HG02678 (cell line): ENCODE measurements around the gene TEAD2.

Experiments used
- ATAC-seq: cut with Tn5 transposase; IDR thresholded peaks from one replicate; pipeline ENCODE4 v1.9.1; 2021; ENCODE audit warnings: mild to moderate bottlenecking, moderate library complexity; ENCODE audit not compliant: unreplicated experiment

TEAD2 gene

GRCh38 chr19:49362048-49362928 is at the start of gene TEAD2:
TEAD2 (minus strand) TSS chr19:49362416; CDS start chr19:49360075, 2,341 bp downstream.
- no peak for ATAC-seq

- no peak for ATAC-seq
Measured at GRCh38 chr19:49411681-49412326, 49.6 kb upstream of the TEAD2 start.

- no peak for ATAC-seq
Measured at GRCh38 chr19:49409441-49410029, 47.3 kb upstream of the TEAD2 start.

GRCh38 chr19:49408816-49409440 is 46.7 kb upstream of the TEAD2 start:
- no peak for ATAC-seq

GRCh38 chr19:49407482-49408015 is 45.3 kb upstream of the TEAD2 start:
- ATAC-seq, result no peak

- ATAC-seq, result no peak
Measured at GRCh38 chr19:49407079-49407478, 44.9 kb upstream of the TEAD2 start.

- no peak for ATAC-seq
Measured at GRCh38 chr19:49403404-49404187, 41.4 kb upstream of the TEAD2 start.

GRCh38 chr19:49400029-49400428 is 37.8 kb upstream of the TEAD2 start:
- no peak for ATAC-seq

GRCh38 chr19:49398931-49399330 is 36.7 kb upstream of the TEAD2 start:
- ATAC-seq, result no peak

GRCh38 chr19:49398001-49398615 is 35.9 kb upstream of the TEAD2 start:
- ATAC-seq, result no peak

- ATAC-seq, result no peak
Measured at GRCh38 chr19:49396738-49397505, 34.7 kb upstream of the TEAD2 start.

- no peak for ATAC-seq
Measured at GRCh38 chr19:49395581-49396407, 33.6 kb upstream of the TEAD2 start.

- no peak for ATAC-seq
Measured at GRCh38 chr19:49393881-49394280, 31.7 kb upstream of the TEAD2 start.

- peak; percentile 49 for ATAC-seq
Measured at GRCh38 chr19:49391581-49392399, 29.6 kb upstream of the TEAD2 start.

GRCh38 chr19:49390929-49391359 is 28.7 kb upstream of the TEAD2 start:
- ATAC-seq, result no peak

GRCh38 chr19:49390131-49390928 is 28.1 kb upstream of the TEAD2 start:
- ATAC-seq, result no peak

GRCh38 chr19:49389406-49389805 is 27.2 kb upstream of the TEAD2 start:
- ATAC-seq, result no peak
